Activated CD8-positive, alpha-beta memory T cell treated with anti-CD3 and anti-CD28 coated beads, Interleukin-2, amount 50 U/mL, for 48 hours (primary cell): ENCODE data around the gene ELFN1.
"Not testable (repeated sequence)": the region's sequence is repeated elsewhere in the genome, so short reads cannot be mapped to it uniquely, and the experiment has no call there.

Experiments used
- DNase-seq: peaks from one replicate; pipeline ENCODE4 v3.0.0-alpha.2; 2020

The ELFN1 gene

DNA sequence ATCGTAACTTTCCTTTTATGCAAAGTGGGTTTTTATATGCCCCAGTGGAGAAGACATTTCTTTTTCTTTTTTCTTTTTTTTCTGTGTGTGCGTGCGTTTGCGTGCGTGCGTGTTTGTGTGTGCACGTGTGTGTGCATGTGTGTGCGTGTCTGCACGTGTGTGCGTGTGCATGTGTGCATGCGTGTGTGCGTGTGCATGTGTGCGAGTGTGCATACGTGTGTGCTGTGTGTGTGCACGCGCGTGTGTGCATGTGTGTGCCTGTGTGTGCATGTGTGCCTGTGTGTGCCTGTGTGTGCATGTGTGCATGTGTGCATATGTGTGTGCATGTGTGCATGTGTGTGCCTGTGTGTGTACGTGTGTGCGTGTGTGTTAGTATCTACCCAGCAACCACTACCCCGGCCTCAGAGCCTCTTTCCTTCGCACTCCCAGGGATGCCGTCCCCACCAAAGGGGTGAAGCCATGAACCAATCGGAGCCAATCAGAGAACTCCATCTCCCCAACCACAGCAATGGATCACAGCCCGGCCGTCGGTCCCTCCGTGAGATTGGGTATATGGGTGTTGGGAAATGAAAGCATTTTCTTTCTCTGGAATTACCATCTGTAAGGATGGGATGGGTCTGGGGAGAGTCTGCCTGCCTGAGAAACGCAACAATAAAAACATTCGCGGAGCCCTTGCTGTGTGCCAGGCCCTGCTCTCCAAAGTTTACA lies 92.3 kb downstream of the ELFN1 start:
- DNase-seq = no peak

DNA sequence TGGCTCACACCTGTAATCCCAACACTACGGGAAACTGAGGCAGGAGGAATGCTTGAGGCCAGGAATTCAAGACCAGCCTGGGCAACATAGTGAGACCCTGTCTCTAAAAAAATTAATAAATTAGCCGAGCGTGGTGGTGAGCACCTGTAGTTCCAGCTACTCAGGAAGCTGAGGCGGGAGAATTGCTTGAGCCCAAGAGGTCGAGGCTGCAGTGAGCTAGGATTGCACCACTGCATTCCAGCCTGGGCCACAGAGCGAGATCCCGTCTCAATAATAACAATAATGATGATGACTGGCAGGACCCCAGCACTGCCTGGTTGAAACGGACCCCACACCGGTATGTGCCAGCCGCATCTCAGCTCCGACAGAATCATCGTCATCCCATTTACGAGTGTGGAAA lies 93.0 kb downstream of the ELFN1 start:
- DNase-seq = no peak

DNA sequence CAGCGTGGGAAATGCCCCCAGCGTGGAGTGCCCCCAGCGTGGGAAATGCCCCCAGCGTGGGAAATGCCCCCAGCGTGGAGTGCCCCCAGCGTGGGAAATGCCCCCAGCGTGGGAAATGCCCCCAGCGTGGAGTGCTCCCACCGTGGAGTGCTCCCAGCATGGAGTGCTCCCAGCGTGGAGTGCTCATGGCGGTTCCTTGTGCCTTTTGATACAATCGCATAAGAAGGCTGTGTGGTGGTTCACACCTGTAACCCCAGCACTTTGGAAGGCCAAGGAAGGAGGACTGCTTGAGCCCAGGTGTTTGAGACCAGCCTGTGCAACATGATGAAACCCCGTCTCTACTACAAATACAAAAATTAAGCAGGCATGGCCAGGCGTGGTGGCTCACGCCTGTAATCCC lies 93.8 kb downstream of the ELFN1 start:
- DNase-seq = not testable (repeated sequence)

DNA sequence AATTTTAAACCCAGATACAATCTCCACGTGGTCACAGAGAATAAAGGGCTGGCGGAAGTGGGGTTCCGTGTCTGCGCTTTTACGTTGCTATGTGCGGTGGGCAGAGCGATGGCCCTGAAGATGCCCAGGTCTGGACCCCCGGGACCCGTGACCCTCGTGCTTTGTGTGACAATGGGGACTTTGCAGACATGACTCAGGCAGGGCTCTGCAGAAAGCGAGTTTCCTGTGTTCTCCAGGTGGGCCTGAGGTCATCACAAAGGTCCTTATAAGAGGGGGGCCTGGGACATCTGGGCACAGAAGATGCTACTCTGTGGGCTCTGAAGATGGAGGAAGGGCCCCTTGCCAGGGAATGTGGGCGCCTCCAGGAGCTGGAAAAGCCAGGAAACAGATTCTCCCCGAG lies 95.3 kb downstream of the ELFN1 start:
- DNase-seq = no peak

DNA sequence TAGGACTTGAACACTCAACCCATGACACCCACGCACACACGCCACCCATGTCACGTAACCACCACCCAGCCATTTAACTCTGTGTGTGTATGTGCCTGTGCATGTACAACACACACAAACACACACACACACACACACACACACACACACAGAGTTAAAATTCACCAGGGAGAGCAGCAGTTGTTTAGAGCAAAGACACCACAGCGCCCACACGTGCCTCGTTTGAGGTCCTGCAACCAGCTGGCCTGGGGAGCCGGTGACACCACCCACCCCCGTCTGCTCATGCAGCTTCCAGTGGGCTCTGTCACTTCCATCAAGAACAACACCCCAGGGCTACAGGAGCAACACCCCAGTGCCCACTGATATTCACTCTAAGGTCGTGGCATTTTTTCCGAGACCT lies 97.4 kb downstream of the ELFN1 start:
- DNase-seq = no peak

DNA sequence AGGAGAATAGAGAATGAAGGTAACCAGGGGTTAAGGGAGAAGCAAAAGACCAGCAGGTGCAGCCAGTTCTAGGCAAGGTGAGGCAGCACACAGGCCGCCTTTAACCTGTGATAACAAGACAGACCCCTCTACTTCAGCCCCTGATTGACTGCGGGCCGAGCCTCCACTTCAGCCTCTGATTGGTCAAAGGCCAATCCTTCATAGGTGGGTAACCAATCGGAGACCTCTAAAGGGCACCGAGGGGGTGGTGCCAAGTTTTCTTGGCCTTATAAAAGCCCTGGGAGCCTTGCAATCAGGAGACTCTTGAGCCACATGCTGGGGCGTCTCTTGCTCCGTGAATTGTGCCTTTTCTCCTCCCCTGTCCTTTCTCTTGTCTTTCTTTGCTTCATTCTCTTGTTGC lies 98.8 kb downstream of the ELFN1 start:
- DNase-seq = no peak

DNA sequence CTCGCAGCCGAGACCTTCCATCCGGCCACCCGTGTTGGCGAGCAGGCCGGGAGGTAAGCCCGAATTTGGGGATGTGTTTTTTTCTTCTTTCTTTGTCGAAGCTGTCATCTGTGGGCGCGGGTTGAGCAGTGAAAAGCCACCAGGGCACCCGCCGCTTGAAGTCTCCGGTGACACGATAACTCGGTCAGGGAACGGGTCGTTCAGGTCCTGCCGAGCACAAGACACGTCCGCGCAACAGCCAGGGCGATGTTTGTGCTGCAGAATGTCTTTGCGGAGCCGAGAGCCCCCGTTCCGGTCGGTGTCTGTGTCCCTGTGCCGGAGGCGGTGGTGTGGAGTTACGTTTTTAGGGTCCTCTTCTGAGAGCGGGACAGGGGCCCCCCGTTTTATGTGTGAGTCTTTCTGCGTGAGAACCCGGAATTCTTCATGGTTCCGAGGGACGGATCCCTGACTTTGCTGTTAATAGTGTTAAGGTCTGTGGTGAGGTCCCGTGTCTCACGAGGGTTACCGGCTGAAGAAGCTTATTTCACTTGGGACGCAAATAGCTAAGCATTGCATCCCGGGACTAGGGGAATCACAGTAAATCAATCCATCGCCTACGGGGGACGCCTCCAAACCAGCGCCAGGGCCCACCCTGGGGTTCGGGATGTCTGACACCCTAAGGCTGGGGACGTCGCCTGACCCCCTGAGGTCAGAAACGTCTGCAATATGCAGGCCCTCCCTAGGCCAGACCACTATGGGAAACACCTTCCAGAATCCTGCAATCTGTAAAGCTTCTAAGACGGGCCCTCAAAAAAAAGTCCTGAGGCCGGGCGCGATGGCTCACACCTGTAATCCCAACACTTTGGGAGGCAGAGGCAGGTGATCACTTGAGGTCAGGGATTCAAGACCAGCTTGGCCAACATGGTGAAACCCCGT lies 99.5 kb downstream of the ELFN1 start:
- no peak for DNase-seq

DNA sequence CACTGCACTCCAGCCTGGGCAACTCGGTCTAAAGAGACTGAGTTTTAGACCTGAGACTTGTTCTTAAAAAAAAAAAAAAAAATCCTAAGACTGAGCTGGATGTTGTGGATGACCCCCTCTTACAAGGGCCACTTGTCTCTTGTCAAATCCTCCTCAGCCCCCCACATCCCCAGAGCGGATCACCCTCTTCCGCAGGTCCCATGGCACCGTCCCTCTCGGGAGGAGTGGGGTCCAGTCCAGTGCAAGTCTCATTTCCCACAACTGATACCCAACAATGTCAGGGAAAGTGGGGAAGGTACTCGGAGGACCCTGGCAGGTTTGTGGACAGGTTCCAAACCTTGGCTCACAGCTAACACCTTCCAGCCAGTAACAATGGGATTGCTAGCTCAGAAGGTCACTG lies 100.3 kb downstream of the ELFN1 start:
- no peak for DNase-seq

DNA sequence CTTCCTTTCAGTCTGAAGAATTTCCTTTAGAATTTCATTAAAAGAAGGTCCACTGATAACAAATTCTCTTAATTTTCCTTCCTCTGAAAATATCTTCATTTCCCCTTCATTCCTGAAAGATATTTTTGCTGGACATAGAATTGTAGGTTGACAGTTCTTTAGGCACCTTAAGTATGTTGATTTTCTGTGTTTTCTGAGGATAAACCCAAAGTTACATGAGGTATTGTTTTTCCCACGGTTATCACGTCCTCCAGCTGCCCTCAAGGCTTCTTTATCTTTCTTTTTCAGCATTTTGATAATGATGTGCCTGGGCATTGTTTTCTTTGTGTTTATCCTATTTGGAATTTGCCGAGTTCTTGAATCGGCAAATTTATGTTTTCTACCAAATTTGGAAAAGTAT lies 105.3 kb downstream of the ELFN1 start:
- DNase-seq = no peak

DNA sequence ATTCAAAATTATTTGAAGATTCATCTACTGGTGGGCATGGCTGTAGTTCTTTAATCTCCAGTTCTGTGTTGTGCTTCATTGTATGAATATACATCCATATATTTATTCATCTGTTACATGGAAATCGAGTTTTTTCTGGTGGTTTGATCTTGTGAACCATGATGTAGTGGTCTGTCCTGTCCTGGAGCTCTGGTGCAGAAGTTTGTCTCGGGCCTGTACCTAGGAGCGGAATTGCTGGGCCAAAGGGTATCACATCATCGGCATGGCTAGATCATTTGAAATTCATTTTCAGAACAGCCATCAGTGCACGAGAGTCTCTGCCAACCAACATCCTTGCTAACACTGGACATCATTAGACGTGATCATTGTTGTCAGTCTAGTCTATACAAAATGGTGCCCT lies 107.0 kb downstream of the ELFN1 start:
- no peak for DNase-seq

DNA sequence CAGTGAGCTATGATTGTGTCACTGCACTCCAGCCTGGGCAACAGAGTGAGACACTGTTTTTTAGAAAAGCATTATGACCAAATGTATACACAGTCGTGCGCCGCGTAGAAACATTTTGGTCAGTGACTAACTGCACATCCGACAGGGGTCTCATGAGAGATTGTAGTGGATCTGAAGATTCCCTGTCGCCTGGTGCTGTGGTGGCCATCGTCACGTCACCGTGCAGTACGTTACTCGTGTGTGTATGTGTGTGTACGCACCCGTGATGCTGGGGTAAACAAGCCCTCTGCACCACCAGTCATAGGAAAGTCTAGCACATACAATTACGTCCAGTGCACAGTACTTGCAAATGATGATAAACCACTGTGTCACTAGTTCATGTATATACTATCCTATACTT lies 109.4 kb downstream of the ELFN1 start:
- DNase-seq = no peak

DNA sequence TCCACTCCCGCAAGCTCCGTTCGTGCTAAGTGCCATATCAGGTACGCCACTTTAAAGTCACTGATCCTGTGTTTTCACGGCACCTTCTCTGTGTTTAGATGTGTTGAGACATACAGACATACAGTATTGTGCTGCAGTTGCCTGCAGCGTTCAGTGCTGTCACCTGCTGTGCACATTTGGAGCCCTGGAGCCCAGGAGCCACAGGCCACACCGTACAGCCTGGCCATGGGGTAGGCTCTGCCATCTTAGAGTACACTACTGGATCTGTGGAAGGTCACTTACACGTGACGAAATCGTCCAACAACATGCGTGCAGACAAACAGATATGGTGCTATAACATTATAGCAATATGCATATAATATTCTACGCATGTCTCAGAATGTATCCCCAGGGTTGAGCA lies 111.3 kb downstream of the ELFN1 start:
- no peak for DNase-seq

DNA sequence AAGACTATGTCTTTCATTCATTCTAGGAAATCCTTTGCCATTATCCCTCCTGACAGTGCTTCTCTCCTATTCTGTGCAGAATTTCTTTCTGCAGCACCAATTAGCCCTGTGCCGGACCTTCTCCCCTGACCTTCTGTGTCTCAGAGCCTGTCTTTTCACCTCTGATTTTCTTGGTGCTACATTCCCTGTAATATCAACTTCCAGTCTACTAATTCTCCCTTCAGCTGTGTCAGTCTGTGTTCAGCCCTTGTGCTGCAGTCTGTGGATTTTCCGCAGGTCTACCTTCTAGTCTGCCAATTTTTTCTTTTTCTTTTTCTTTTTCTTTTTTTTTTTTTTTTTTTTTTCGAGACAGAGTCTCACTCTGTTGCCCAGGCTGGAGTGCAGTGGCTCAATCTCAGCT lies 115.8 kb downstream of the ELFN1 start:
- peak; percentile 4 for DNase-seq

DNA sequence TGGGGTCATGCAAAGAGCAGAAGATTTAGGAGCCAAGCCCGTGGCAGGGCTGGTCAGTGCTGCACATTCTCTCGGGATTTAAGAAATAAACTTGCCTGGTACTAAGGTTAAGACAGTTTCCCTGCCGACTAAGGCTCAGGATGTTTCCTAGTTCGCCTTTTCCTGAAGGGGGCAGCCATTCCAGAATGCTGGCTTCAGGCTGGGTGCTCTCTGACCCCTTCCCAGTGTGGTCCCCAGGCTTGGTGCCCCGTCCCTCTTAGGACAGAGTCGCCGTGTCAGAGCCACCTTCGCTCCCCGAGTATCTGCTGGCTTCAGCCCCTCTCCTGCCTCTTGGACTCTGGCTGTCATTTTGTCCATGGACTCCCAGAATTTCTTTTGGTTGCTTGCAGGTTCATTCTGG lies 117.2 kb downstream of the ELFN1 start:
- DNase-seq = peak; percentile 8

DNA sequence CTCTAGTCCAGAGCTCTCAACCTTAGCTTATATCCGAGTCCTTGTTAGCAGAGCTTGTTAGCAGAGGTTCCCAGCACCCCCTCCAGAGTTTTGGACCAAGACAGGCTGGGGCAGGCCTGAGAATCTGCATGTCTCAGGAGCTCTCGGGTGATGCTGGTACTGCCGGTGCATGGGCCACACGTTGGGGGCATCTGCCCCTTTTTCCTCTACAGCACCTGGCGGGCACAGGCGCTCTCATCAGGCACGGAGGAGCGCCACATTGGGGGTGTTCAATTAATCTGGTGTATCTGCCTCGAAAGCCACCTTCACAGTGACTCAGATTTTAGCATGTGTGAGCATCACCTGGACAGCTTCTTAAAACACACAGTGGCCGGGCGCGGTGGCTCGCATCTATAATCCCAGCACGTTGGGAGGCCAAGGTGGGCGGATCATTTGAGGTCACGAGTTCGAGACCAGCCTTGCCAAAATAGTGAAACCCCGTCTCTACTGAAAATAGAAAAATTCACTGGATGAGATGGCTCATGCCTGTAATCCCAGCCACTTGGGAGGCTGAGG lies 117.7 kb downstream of the ELFN1 start:
- peak; percentile 23 for DNase-seq

DNA sequence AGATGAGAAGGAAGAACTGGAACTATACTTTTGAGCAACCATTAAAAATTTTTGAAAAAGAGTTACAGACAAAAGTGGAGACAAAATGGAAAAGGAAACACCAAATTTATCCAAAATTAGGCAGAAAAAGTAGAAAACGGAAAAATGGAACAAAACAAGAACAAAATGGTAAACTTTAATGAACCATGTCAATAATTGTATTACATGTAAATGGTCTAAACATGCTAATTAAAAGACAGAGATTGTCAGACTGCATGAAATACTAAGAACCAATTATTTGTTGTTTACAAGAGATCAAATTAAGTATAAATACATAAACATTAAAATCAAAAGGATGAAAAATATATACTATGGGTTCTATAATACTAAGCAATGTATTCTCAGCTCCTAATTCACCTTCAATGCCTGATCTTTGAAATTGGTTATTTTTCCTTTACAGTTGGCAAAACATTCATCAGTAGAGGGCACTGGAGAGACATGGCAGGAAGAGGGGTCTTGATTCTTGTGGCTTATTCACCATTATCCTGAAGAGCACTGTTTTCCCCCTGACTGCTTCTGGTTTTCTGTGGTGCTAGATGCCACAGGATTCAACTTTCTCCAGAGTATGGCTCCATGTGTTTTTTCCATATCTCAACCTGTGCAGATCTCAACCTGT lies 124.9 kb downstream of the ELFN1 start:
- DNase-seq = no peak
